GM21447 (cell line): ENCODE results near the gene MGAT5B.
"Not testable (repeated sequence)": the region's sequence is repeated elsewhere in the genome, so short reads cannot be mapped to it uniquely, and the experiment has no call there.

Experiments
- ATAC-seq: cut with Tn5 transposase; IDR thresholded peaks from one replicate; pipeline ENCODE4 v1.9.1; 2021; ENCODE audit not compliant: unreplicated experiment

Gene MGAT5B

DNA sequence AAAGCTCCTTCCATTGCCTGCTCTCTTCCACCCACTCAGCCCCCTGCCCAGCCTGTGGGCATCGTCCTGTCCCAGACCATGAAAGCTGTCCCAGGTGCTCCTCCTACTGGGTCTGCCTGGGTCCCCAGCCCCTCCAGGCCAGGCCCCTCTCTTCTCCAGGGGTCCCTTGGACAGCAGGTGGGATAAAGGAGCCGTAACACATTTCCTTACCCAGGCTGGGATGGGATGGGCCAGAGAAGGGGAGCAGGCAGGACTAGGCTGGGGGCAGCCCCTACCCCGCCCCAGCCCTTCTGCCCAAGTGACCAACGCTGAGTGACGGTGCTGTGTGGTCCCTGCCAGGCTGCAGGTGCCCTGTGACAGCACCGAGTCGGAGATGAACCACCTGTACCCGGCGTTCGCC is 80.1 kb downstream of the MGAT5B start:
- ATAC-seq: no peak

DNA sequence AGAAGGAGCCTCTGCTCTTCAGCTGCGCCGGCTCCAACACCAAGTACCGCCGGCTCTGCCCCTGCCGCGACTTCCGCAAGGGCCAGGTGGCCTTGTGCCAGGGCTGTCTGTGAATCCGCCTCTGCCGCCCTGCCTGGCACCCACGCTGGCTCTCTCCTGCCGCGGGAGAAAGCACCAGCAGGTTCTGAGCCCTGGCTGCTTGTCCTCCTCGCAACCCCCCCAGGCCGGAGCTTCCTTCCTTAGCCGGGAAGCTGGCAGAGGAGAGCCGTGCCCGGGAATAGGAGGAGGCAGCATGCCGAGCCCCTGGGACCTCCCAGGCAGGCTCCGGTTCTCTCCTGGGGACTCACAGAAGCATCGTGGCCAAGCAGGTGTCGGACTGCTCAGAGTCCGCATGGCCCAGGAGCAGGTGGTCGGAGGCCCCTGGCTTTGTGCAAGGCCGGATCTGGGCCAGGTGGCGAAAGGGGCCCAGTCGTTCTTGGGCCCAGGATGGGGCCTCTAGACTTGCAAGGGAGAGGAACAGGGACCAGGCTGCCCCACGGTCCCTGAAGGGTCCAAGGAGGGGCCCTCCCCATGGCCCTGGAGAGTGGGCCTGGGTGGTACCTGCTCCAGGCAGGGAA is 80.6 kb downstream of the MGAT5B start:
- no peak for ATAC-seq

DNA sequence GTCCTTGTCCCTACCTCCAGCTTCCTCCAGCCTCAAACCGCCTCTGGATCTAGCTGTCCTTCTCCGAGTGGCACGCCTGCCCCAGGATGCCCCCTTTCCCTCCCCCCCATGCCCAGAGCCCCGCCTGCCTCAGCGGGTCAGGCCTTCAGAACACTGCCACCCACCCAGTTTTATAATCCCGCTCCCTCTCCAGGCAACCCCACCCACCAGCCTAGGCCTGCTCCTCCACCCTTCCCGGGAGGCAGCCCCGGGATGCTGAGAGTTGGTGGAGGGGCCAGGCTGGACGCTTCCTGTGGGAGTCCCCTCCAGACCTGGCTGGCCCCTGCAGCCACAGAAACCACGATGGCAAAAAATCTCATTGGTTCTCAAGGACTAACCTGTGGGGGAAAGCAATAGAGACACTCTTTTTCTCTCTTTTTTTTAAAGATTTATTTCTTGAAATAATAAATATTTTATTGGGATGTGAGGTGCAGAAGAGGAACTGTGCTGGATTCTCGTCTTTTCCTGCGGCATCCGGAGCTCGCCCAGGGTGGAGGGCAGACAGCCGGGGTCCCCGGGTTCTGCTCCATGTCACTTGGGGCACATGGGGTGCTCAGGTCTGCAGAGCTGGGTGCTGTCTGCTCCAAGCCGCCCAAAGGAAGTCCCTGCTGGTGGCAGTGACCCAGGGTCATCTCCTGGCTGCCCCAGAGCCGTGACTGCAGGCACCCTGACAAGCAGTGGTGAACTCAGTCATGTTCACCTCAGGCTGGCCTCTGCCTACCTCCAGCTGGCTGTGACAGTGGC is 81.9 kb downstream of the MGAT5B start:
- no peak for ATAC-seq

DNA sequence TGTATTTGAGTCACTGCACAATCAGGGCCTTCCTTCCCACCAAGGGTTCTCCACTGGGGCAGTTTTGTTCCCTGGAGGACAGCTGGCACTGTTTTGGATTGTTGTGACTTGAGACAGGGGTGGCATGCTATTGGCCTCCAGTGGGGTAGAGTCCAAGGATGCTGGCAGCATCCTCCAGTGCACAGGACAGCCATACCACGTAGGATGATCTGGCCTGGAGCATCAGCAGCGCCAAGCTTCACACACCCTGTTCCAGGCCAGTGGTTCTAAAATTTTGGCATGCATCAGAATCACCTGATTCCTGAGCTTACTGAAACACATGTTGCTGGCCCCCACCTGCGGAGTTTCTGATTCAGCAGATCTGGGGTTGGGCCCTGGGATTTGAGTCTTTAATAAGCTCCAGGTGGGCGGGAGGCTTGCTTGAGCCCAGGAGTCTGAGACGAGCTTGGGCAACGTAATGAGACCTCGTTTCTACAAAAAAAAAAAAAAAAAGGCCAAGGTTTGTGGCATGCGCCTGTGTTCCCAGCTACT is 83.2 kb downstream of the MGAT5B start:
- no peak for ATAC-seq

DNA sequence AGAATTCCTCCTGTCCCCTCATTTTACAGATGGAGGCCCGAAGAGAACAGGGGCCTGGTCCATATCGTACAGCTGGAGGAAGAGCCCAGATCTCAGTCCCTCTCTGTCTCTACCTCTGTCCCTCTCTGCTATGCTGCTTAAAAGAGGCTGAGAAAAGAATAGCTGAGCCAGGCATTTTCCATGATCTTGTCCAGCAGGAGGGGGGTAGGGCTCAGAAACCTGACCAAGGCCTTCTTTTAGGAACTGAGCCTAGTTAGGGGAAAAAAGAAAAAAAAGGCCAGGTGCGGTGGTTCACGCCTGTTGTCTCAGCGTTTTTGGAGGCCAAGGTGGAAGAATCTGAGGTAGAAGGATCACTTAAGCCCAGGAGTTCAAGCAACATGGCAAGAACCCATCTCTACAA is 84.2 kb downstream of the MGAT5B start:
- ATAC-seq: no peak

DNA sequence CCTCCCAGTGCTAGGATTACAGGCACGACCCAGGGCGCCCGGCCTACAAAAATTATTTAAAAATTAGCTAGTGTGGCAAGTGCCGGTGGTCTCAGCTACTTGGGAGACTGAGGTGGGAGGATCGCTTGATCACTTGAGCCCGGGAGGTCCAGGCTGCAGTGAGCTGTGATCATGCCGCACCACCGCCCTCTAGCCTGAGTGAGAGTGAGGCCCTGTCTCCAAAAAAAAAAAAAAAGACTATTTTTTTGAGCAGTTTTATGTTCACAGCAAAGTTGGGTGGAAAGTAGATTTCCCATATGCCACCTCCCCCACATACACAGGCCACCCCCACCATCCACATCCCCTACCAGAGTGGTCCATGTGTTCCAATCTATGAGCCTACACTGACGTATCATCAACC is 84.9 kb downstream of the MGAT5B start:
- no peak for ATAC-seq

DNA sequence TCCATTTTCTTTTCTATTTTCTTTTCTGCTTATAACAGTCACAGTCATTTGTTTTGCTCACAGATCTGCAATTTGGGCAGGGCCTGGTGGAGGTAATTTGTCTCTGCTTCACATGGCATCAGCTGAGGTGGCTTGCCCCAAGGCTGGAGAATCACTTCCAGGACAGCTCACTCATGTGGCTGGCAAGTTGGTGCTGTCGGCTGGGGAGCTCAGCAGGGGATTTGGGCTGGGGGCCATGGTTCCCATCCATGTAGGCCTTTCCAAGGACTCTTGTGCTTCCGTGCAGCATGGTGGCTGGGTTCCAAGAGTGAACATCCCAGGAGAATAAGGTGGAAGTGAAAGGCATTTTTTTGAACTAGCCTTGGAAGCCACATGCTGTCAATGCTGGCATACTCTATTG is 85.7 kb downstream of the MGAT5B start:
- ATAC-seq: no peak

DNA sequence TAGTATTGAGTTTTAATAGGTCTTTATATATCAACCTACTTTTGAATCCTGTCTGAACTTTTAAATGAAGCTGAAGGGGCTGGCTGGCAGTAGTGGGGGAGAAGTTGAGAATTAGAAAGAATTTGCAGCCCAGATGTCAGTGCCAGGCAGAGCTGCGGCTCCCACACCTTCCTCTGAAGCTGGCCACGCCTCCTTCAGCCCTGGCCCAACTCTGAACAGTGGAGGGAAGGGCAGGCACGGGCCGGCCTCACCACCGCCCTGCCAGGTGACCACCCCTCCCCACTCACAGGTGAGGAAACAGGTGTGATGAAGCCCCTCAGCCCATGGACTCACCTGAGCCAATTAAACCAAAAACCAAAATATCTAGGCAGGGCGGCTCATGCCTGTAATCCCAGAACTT is 87.0 kb downstream of the MGAT5B start:
- no peak for ATAC-seq

DNA sequence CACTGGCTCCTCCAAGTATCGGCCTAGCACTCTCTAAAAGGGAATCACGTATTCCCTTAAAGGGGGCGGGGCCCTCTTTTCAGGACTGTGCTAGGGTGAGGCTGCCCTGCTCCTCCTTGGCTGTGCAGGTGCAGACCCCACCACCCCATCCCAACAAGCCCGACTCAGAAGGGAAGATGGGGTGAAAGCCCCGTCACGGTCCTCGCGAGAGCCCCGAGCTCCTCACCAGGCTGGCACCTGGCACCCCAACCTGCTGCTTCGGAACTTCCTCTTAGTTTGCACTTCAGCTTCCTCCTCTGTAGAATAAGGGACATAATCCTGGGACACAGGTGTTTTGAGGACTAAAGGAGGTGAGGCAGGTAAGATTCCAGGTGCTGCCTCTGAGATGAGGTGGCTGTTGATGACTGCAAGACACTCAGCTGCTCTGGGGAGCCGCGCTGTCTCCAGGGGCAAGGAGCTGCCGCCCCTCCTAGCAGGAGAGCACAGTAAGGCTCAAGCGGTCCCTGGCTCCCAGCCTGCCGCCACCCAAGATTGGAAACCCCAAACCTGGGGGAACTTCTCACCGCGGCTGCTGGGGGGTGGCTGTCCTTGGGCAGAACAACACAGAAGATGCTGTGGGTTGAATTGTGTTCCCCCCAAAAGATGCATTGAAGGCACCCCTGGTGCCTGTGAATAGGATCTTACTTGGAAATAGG is 88.8 kb downstream of the MGAT5B start:
- no peak for ATAC-seq

DNA sequence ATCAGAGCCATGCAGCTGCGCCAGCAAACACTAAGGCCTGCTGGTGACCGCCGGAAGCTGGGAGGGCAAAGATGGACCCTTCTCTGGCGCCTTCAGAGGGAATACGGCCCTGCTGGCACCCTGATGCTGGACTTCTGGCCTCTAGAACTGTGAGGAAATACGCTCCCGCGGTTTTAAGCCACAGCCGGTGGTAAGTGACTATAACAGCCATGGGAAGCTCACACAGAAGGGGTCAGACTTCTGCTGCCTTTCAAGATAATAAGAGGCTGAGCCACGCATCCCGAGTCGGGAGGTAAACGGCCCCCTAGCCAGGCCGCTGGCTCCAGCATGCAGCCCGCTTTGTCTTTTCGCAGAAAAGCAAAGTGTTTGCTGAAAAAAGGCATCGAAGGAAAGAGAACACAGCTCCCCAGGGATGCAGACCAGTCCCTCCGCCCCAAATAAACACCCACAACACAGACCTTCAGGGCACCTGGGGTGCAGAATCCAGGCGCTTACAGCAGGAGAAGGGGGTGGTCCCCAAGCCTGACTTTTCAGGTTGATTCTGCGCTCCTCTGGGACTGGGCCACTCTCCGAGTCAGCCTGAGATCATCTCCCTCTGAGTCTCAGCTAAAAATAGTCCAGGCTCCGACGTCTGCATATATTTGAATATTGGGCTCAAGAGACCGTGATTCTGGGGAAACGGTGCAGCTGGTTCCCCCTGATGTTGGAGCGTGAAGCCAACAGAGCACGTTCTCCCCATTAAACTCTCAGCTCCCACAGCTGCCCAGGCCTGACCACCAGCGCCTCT is 89.7 kb downstream of the MGAT5B start:
- no peak for ATAC-seq

DNA sequence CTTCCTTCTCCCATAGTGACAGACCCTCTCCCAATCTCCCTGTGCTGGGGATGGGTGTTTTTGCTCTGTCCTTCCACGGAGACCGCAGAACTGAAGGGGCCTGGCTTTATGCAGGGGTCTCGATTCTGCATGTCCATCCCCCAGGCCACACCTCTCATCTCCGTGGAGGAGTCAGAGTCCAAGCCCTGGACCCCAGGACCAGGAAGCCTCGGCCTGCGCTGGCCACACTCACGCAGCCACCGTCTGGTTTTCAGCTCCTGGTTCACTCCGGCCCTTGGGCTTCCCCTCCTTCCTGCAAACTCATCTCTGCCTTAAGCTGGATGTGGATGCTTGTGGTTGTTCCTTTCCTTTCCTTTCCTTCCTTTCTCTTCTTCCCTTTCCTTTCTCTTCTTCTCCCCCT is 90.8 kb downstream of the MGAT5B start:
- ATAC-seq: no peak

DNA sequence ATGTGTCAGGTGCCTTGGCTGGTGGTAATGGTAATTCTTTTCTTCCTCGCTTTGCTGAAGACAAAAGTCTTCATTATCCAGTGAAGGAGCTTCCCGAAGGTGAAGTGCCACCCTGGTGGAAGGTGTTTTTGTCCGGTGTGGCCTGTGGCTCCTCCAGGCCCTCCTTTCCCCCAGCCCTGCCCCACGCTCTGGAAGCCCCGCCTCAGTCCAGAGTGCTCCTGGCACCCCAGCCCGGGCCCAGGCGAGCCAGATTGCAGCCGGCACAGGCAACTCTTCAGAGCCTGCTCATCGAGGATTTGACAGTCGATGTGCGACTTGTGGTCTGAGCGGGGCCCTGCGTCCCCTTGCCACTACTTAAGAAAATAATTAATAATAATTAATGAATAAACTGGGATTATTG is 93.7 kb downstream of the MGAT5B start:
- ATAC-seq: no peak

DNA sequence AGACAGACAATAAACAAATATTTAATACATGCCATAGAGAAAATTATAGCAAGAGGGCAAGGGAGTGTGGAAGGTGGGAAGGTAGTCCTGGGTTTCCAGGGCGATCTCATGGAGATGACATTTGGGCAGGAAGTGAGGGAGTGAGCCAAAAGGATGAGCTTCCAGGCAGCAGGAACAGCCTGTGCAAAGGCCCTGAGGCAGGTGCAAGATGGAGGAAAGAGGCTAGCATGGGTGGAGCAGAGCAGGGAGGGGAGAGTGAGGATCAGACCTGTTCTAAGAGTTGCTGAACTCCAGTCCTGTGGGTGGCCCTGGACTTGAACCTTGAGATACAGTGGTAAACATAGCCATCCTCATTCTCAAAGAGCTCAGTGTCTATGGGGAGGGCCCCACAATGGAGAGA is 94.7 kb downstream of the MGAT5B start:
- no peak for ATAC-seq

DNA sequence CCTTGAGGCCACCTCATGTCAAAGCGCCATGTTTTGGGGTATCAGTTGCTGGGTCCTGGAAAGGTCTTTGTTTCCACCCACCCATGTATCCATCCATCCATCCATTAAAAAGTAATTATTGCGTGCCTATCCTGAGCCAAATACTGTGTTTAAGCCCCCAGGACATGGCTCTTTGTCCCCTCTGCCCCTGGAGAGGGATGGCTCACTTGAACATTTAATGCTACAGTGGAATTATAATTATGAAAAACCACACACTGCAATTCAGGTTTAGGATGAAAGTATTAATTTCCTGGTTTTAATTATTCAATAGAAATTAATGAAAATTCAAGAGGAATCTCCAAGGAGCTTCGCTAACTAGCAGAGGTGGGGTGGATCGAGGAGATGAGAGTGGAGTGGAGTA is 97.8 kb downstream of the MGAT5B start:
- ATAC-seq: no peak

DNA sequence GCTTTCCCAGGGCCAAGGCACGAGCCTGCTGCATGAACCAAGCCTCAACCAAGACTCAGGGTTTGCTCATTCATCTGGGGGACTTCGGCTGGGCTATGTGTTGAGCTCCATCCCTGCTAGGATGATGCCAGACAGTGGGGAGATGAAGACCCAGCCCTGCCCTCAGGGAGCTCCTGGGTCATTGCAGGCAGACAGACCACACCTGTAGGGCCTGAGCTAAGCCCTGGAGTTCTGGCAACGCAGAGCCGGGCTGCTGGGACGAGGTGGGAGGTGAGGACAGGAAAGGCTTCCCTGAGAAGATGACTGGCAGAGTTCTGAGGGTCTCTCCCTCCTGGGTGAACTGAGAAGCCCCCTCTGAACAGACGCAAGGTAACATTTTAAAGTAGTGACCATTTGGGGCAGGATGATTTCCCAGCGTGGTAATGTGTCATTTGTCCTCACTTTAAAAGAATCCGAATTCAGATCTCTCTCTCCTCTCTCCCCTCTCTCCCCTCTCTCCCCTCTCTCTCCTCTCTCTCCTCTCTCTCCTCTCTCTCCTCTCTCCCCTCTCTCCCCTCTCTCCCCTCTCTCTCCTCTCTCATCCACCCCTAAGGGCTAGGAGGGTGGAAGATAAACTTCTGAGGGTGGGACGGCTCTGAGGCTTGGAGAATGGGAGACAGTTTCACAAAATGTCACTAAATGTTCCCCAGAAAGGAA is 98.4 kb downstream of the MGAT5B start:
- ATAC-seq: no peak

DNA sequence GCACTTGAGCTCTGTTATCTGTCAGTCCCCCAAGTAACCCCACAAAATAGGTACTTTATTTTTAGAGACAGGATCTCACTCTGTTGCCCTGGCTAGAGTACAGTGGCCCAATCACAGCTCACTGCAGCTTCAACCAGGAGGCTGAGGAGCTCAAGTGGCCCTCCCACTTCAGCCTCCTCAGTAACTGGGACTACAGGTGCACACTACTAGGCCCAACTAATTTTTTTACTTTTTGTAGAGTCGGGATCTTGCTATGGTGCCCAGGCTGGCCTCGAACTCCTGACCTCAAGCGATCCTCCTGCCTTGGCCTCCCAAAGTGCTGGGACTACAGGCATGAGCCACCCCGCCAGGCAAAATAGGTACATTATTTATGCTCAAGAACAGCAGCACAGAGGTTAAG is 99.6 kb downstream of the MGAT5B start:
- no peak for ATAC-seq

DNA sequence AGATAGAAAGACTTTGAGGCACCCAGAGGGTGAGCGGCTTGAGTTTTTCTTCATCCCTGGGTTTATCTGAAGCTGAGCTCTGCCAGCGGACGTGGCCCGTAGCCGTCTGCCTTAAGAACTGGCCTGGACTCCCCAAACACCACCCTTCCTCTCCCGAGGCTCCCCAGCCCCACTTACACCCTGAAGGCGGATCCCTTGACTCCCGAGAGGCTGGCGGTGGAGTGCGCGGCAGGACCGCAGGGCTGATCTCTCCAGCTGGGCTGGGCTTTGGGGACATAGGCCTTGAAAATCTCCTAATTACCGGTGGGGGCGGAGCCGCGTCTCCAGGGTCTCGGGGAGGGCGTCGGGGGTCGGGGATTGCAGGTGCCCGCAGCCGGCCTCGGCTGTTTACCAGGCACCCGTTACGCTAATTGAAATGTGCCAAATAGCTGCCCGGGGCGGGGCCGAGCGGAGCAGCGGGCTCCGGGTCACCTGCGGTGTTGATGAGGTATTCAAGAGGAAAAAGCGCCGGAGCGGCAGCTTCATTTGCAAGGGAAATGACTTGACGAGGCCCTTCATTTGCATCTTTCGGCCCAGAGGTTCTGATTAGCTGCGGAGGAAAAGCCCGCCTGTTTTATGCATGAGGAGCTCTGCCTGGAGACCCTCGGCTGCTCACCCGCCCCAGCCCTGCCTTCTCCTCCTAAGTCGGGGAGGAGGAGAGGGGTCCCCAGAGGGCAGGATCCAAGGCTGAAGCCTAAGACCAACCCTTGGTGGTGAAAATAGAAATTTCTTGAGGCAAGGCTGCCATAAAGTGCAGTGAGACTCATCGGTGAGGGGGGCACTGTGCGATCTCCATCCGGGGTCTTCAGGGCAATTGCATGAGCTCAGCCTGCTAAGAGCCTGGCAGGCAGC is 100.7 kb downstream of the MGAT5B start:
- ATAC-seq: no peak

DNA sequence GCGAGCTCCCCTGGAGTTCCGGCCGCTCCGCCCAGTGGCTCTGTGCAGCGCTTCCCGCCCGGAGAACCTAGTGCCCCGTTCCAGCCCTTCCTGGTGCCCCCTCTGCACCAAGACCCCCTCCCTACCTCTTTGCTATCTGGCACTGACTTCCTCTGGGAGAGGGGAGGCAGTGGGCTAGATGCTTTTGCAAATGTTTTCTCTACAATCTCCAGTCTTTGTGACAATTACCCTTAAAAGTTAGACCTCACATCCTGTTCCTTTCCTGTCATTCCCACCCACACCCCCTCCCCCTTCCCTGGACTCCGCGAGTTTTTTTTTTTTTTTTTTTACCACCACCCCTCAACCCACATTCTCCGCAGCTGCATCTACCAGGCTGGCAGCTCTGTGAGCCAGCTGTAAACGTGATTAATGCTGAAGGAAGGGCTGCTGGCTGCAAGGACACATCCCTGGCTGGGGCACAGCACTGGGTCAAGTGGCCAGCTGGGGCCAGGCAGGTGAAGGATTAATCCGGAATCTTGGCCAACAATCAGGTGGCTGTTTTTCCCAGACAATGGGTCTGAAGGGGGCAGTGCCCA is 101.5 kb downstream of the MGAT5B start:
- no peak for ATAC-seq

DNA sequence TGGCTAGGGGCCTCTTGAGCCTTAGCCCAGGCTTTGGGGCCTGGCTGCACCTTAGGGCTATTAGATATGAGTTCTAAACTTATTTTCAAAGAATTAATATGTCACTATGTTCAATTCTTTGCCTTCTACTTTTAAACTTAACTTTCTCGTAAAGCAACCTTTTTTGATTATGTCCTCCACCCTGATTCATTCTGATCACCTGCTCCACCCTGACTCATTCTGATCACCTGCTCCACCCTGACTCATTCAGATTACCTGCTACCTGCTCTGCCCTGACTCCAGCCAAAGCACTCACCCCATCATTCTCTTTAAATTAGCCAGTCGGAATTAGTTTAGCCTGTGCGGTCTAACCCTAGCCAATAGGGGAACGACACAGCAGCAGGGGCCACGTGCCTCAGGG is 102.0 kb downstream of the MGAT5B start:
- ATAC-seq: not testable (repeated sequence)
